Prostate gland (tissue), 2 donors: ENCODE measurements around the gene EMILIN3. TPM values are rescaled to one million over a fixed set of nuclear protein-coding genes. Genes with fewer than 3 reads are reported as not detected.

Experiments
- DNase-seq: peaks from one replicate; pipeline ENCODE4 v3.0.0-alpha.2; 2019; ENCODE audit warnings: low spot score
- H3K27ac ChIP-seq, 2 donors: fragments of 200-600 bp; sonication (generic); 2 replicates each; pipeline ENCODE4 v1.5.1; 2017 to 2019
- H3K27me3 ChIP-seq: fragments of 200-600 bp; sonication (generic); replicated peaks from 2 replicates; pipeline ENCODE4 v1.5.1; 2019; ENCODE audit not compliant: insufficient read depth
- H3K36me3 ChIP-seq, 2 donors: fragments of 200-600 bp; sonication (generic); 1 replicate in 1 of 2; 2 replicates in 1 of 2; pipeline versions ENCODE4 v1.5.1 to v1.8.1; 2017 to 2019
- H3K4me1 ChIP-seq: fragments of 200-600 bp; sonication (generic); replicated peaks from 2 replicates; pipeline ENCODE4 v1.5.1; 2019
- H3K4me3 ChIP-seq, 2 donors: fragments of 200-600 bp; sonication (generic); 2 replicates each; pipeline ENCODE4 v1.5.1; 2017 to 2019
- H3K9me3 ChIP-seq: fragments of 200-600 bp; sonication (generic); 2 replicates; pipeline ENCODE4 v1.5.1; 2017
- POLR2A ChIP-seq: fragments of 450-650 bp; IDR thresholded peaks from one replicate; pipeline ENCODE4 v1.6.1; 2016; ENCODE audit warnings: antibody characterized with exemption, mild to moderate bottlenecking
- POLR2AphosphoS5 ChIP-seq: sonication (generic); formaldehyde crosslinking; IDR thresholded peaks from one replicate; pipeline ENCODE4 v1.6.1; 2017; ENCODE audit warnings: antibody characterized with exemption
- WGBS: methylation state at CpG from one replicate; pipeline ENCODE4 v1.1.5; 2018; 5-methylcytosine and 5-hydroxymethylcytosine counted together
- intact Hi-C: fragments of 100-400 bp; cut with DNase I; formaldehyde crosslinking; loops from one replicate; pipeline ENCODE4 v1.14.2; 2022
- total RNA-seq, 2 donors: library from RNA; depleted of rRNA; stranded (reverse); fragments of >200 nt; gene quantifications; one replicate each; pipeline ENCODE4 v1.1.0, GENCODE V29; 2016
- TF ChIP-seq, protein P1 (sequence below), 4 experiments: fragments of 200-600 bp in 2 of 4; fragments of 450-650 bp in 2 of 4; sonication (generic) in 2 of 4; IDR thresholded peaks; 1 replicate in 3 of 4; 2 replicates in 1 of 4; pipeline ENCODE4 v1.5.1; 2016 to 2019; ENCODE audit warnings: antibody characterized with exemption in 4 of 4, mild to moderate bottlenecking in 2 of 4, moderate library complexity in 2 of 4

The EMILIN3 gene
- total RNA-seq, 2 donors from 2014 or later = 7.4 to 8.4 TPM

DNA sequence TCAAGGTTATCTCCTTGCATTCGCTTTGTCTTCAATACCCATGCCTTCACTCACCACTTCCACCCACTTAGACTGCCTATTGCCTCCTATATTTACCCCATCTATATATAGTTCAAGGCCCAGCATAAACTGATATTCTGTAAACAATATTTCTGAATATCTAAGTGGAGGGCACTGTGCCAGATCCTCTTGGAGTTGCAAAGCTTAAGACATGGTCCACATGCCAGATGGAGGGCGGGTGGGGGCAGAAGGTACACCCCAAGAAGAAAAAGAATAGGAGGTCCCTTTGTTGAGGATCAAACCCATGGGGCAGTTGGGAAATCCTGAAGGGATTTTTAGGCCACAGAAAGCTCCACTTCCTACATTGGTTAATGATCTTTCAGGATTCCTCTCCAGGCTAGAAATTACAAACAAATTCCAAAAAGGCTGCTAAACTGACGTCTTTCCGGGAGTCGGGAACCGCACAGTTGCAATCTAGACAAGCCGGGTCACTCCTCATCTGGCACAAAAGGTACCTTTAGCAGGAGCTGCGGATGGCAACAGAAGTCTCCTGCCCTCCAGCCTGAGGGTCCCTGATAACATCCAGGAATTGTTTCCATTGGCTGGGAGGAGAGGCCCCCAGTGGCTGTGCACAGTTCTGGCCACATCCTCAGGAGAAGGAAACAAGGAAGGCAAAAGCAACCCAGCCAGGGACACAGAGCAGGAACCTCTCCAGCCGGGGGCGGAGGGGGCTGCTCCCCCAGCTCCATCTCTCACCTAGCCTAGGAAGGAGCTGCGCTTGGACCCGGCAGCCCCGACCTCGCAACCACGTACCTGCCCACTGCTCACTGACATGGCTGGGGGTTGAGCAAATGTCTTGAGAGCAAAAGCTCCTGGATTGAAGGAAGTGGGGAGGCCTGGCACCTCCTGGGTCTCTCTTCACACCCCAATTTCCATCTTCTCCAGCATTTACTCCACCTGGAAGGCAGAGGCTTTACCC lies 31.9 kb downstream of the EMILIN3 start:
- H3K4me3 ChIP-seq = no peak overlapping the region
- H3K36me3 ChIP-seq = no peaks in the 10 kb centered on the region
- no peaks in the 10 kb centered on the region for H3K9me3 ChIP-seq
- H3K27ac ChIP-seq = no peak overlapping the region
- intact Hi-C loops = loop anchor here (5.0 to 10.0 kb wide), 3 partner anchors 87 to 360 kb away; no protein-coding TSS in a partner anchor
- TF ChIP-seq POLR2A (no peak), POLR2AphosphoS5 (no peak)
- TF ChIP-seq, protein P1, sequence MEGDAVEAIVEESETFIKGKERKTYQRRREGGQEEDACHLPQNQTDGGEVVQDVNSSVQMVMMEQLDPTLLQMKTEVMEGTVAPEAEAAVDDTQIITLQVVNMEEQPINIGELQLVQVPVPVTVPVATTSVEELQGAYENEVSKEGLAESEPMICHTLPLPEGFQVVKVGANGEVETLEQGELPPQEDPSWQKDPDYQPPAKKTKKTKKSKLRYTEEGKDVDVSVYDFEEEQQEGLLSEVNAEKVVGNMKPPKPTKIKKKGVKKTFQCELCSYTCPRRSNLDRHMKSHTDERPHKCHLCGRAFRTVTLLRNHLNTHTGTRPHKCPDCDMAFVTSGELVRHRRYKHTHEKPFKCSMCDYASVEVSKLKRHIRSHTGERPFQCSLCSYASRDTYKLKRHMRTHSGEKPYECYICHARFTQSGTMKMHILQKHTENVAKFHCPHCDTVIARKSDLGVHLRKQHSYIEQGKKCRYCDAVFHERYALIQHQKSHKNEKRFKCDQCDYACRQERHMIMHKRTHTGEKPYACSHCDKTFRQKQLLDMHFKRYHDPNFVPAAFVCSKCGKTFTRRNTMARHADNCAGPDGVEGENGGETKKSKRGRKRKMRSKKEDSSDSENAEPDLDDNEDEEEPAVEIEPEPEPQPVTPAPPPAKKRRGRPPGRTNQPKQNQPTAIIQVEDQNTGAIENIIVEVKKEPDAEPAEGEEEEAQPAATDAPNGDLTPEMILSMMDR (IDR thresholded peaks at IDR 0.05) = no peak
- DNase-seq = no peak
- no peaks in the 10 kb centered on the region for H3K4me1 ChIP-seq
- 80% methylated on average over 15 of the region's 15 CpGs for WGBS
- no peaks in the 10 kb centered on the region for H3K27me3 ChIP-seq

DNA sequence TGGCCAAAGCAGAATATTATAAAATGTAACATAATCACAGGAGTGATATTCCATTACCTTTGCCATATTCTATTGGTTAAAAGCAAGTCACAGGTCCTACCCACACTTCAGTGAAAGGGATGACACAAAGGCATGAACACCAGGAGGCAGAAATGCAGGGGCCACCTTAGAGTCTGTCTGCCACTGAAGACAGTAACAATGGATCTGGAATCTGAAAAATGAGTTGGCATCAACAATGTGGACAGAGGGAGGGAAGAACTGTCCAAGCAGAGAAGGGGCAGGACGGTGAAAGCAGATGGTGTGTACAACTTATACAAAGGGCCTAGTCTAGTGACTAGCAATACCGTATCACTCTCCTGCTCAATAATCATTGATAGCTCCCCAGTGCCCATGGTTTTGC lies 32.6 kb downstream of the EMILIN3 start:
- 88% methylated on average over 2 of the region's 2 CpGs for WGBS
- Histone ChIP-seq H3K36me3 (no peaks in the 10 kb centered on the region), H3K27me3 (no peaks in the 10 kb centered on the region), H3K9me3 (no peaks in the 10 kb centered on the region), H3K27ac (no peak overlapping the region), H3K4me1 (no peaks in the 10 kb centered on the region), H3K4me3 (no peak overlapping the region)
- TF ChIP-seq, protein P1 (IDR thresholded peaks at IDR 0.05) = no peak
- no peak for TF ChIP-seq POLR2A
- TF ChIP-seq POLR2AphosphoS5 = no peak
- no peak for DNase-seq
- intact Hi-C loops = loop anchor here (5.0 to 10.0 kb wide), 2 partner anchors 102 to 359 kb away; no protein-coding TSS in a partner anchor

DNA sequence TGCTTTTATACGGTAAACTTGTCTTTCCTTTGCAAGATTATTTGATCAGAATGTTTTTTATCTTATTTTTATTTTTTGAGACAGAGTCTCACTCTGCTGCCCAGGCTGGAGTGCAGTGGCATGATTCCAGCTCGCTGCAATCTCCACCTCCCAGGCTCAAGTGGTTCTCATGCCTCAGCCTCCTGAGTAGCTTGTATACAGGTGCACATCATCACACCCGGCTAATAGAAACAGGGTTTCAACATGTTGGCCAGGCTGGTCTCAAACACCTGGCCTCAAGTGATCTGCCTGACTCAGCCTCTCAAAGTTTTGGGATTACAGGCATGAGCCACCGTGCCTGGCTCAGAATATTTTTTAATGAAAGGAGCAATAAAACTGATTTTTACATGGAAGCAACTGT lies 34.9 kb downstream of the EMILIN3 start:
- Histone ChIP-seq H3K4me3 (no peak overlapping the region), H3K27ac (no peak overlapping the region), H3K4me1 (no peaks in the 10 kb centered on the region), H3K27me3 (no peaks in the 10 kb centered on the region), H3K9me3 (no peaks in the 10 kb centered on the region), H3K36me3 (no peaks in the 10 kb centered on the region)
- WGBS = 90% methylated on average over 4 of the region's 4 CpGs
- intact Hi-C loops = loop anchor here (5.0 to 10.0 kb wide), 2 partner anchors 99 to 357 kb away; no protein-coding TSS in a partner anchor
- TF ChIP-seq POLR2AphosphoS5 (no peak), POLR2A (no peak)
- TF ChIP-seq, protein P1 (IDR thresholded peaks at IDR 0.05) = no peak
- DNase-seq = no peak

DNA sequence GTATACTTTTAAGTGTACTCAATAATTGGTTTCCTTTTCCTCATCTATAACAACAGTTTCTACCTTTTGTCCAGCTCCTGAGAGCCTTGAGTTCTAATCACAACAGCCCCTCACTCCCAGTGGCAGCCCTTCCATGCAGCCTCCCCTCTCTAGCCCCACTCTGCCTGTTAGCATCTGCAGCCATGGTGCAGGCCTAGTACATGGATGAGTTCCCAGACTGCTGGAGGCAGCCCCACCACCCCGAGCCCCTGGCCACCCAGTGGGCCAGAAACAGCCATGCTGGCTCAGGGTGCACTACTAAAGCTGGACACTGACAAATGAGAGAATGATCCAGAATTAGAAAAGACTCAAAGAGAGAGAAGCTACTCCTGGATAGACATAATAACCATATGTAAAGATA lies 35.7 kb downstream of the EMILIN3 start:
- no peak for DNase-seq
- TF ChIP-seq, protein P1 (IDR thresholded peaks at IDR 0.05) = no peak
- TF ChIP-seq POLR2A = no peak
- TF ChIP-seq POLR2AphosphoS5 = no peak
- H3K36me3 ChIP-seq = no peaks in the 10 kb centered on the region
- H3K4me1 ChIP-seq = no peaks in the 10 kb centered on the region
- WGBS = 100% methylated on average over 1 of the region's 1 CpG
- H3K4me3 ChIP-seq = no peak overlapping the region
- intact Hi-C loops = loop anchor here (5.0 to 10.0 kb wide), 2 partner anchors 99 to 356 kb away; no protein-coding TSS in a partner anchor
- H3K27ac ChIP-seq = no peak overlapping the region
- H3K9me3 ChIP-seq = no peaks in the 10 kb centered on the region
- no peaks in the 10 kb centered on the region for H3K27me3 ChIP-seq
